ENCODE results near the gene LTBP3.
"Not testable (repeated sequence)": the region's sequence is repeated elsewhere in the genome, so short reads cannot be mapped to it uniquely, and the experiment has no call there.

Gene LTBP3

GRCh38 chr11:65524741-65525545, 33.2 kb downstream of the LTBP3 start, which contains the start of gene SCYL1:
Gene SCYL1, plus strand, starts transcription at chr11:65525083. Its CDS starts 71 bp downstream, at chr11:65525154.
- Mint-ChIP-seq H3K4me1 (peaks cover 56% of the 10 kb centered on the region), H3K4me3 (peak within 1 kb of the TSS; percentile 87), H3K36me3 (no peaks in the 10 kb centered on the region), H3K27me3 (no peaks in the 10 kb centered on the region), H3K27ac (peak within 1 kb of the TSS; percentile 90), H3K9me3 (no peaks in the 10 kb centered on the region)

- H3K4me3 Mint-ChIP-seq, result peak overlapping the region; percentile 74
Measured at GRCh38 chr11:65524014-65524740, 34.0 kb downstream of the LTBP3 start.

GRCh38 chr11:65523631-65523968, 34.6 kb downstream of the LTBP3 start:
- H3K4me3 Mint-ChIP-seq, result peak overlapping the region; percentile 74
- not testable (repeated sequence) for H3K9me3 Mint-ChIP-seq, H3K27me3 Mint-ChIP-seq, H3K36me3 Mint-ChIP-seq
- peaks cover 46% of the 10 kb centered on the region for H3K4me1 Mint-ChIP-seq
- peak overlapping the region; percentile 62 for H3K27ac Mint-ChIP-seq

More at GRCh38 chr11:65524014-65524740, 34.0 kb downstream of the LTBP3 start:
- Mint-ChIP-seq H3K4me1 (peaks cover 52% of the 10 kb centered on the region), H3K27ac (peak overlapping the region; percentile 90), H3K27me3 (no peaks in the 10 kb centered on the region), H3K9me3 (no peaks in the 10 kb centered on the region), H3K36me3 (no peaks in the 10 kb centered on the region)

- not testable (repeated sequence) for H3K36me3 Mint-ChIP-seq, H3K27me3 Mint-ChIP-seq, H3K9me3 Mint-ChIP-seq
- peak overlapping the region; percentile 74 for H3K4me3 Mint-ChIP-seq
- peak overlapping the region; percentile 62 for H3K27ac Mint-ChIP-seq
- H3K4me1 Mint-ChIP-seq, result peaks cover 45% of the 10 kb centered on the region
Measured at GRCh38 chr11:65522718-65523630, 35.2 kb downstream of the LTBP3 start.

GRCh38 chr11:65521777-65522521, 36.2 kb downstream of the LTBP3 start:
- peak overlapping the region; percentile 81 for H3K27ac Mint-ChIP-seq
- not testable (repeated sequence) for H3K27me3 Mint-ChIP-seq, H3K9me3 Mint-ChIP-seq, H3K36me3 Mint-ChIP-seq
- H3K4me3 Mint-ChIP-seq, result peak overlapping the region; percentile 74
- peaks cover 39% of the 10 kb centered on the region for H3K4me1 Mint-ChIP-seq

- H3K4me3 Mint-ChIP-seq, H3K9me3 Mint-ChIP-seq, H3K27ac Mint-ChIP-seq, H3K27me3 Mint-ChIP-seq, H3K36me3 Mint-ChIP-seq: not testable (repeated sequence)
- peaks cover 36% of the 10 kb centered on the region for H3K4me1 Mint-ChIP-seq
Measured at GRCh38 chr11:65518941-65519549, 39.1 kb downstream of the LTBP3 start.

- H3K4me3 Mint-ChIP-seq, result peak overlapping the region; percentile 3
- H3K27me3 Mint-ChIP-seq, result no peaks in the 10 kb centered on the region
- H3K27ac Mint-ChIP-seq, result peak overlapping the region; percentile 92
- H3K9me3 Mint-ChIP-seq, result no peaks in the 10 kb centered on the region
- peaks cover 11% of the 10 kb centered on the region for H3K4me1 Mint-ChIP-seq
- no peaks in the 10 kb centered on the region for H3K36me3 Mint-ChIP-seq
Measured at GRCh38 chr11:65516135-65516968, 41.8 kb downstream of the LTBP3 start.

GRCh38 chr11:65512311-65512710, 45.8 kb downstream of the LTBP3 start:
- not testable (repeated sequence) for H3K4me3 Mint-ChIP-seq, H3K27me3 Mint-ChIP-seq, H3K27ac Mint-ChIP-seq

GRCh38 chr11:65506772-65507505, 51.2 kb downstream of the LTBP3 start:
- peak overlapping the region; percentile 91 for H3K27ac Mint-ChIP-seq
- H3K27me3 Mint-ChIP-seq, result no peaks in the 10 kb centered on the region
- H3K36me3 Mint-ChIP-seq, result peaks cover 29% of the 10 kb centered on the region
- H3K4me1 Mint-ChIP-seq, result peaks cover 49% of the 10 kb centered on the region
- no peaks in the 10 kb centered on the region for H3K9me3 Mint-ChIP-seq
- H3K4me3 Mint-ChIP-seq, result no peak overlapping the region

More at GRCh38 chr11:65512311-65512710, 45.8 kb downstream of the LTBP3 start:
- not testable (repeated sequence) for H3K9me3 Mint-ChIP-seq, H3K36me3 Mint-ChIP-seq
- peaks cover 26% of the 10 kb centered on the region for H3K4me1 Mint-ChIP-seq

GRCh38 chr11:65506290-65506771, 51.8 kb downstream of the LTBP3 start:
- no peak overlapping the region for H3K4me3 Mint-ChIP-seq
- H3K36me3 Mint-ChIP-seq, result peaks cover 29% of the 10 kb centered on the region
- H3K27ac Mint-ChIP-seq, result peak overlapping the region; percentile 91
- H3K9me3 Mint-ChIP-seq, result no peaks in the 10 kb centered on the region
- peaks cover 49% of the 10 kb centered on the region for H3K4me1 Mint-ChIP-seq
- no peaks in the 10 kb centered on the region for H3K27me3 Mint-ChIP-seq

- peaks cover 29% of the 10 kb centered on the region for H3K36me3 Mint-ChIP-seq
- H3K27me3 Mint-ChIP-seq, result no peaks in the 10 kb centered on the region
- peaks cover 47% of the 10 kb centered on the region for H3K4me1 Mint-ChIP-seq
- H3K9me3 Mint-ChIP-seq, result no peaks in the 10 kb centered on the region
- H3K27ac Mint-ChIP-seq, result peak overlapping the region; percentile 91
- H3K4me3 Mint-ChIP-seq, result no peak overlapping the region
Measured at GRCh38 chr11:65505466-65506289, 52.5 kb downstream of the LTBP3 start.

GRCh38 chr11:65504674-65505465, 53.3 kb downstream of the LTBP3 start:
- Mint-ChIP-seq H3K36me3 (peaks cover 29% of the 10 kb centered on the region), H3K9me3 (no peaks in the 10 kb centered on the region), H3K4me1 (peaks cover 44% of the 10 kb centered on the region), H3K4me3 (no peak overlapping the region), H3K27ac (peak overlapping the region; percentile 92), H3K27me3 (no peaks in the 10 kb centered on the region)

Measured in activated naive CD4-positive, alpha-beta T cell treated with anti-CD3 and anti-CD28 coated beads, Interleukin-2, amount 50 U/mL, for 24 hours (primary cell).